Measurements from ENCODE around the gene PML.
"Not testable (repeated sequence)": the region's sequence is repeated elsewhere in the genome, so short reads cannot be mapped to it uniquely, and the experiment has no call there.

The PML gene

GRCh38 chr15:74053941-74054529 lies 59.5 kb downstream of the PML start:
- DNase-seq (ENCODE audit: low read depth in 4 of 4, low spot score in 1 of 4) = peak; percentile 34 to 56 (median 54)

- DNase-seq (ENCODE audit: low read depth in 4 of 4, low spot score in 1 of 4) = no peak
Observed at GRCh38 chr15:74055804-74056203, 61.3 kb downstream of the PML start.

- DNase-seq (ENCODE audit: low read depth in 4 of 4, low spot score in 1 of 4) = not testable (repeated sequence)
Observed at GRCh38 chr15:74056330-74056729, 61.8 kb downstream of the PML start.

GRCh38 chr15:74059050-74059833 lies 64.7 kb downstream of the PML start:
- DNase-seq (ENCODE audit: low read depth in 4 of 4, low spot score in 1 of 4) = not testable (repeated sequence)

GRCh38 chr15:74060251-74060650 lies 65.7 kb downstream of the PML start:
- DNase-seq (ENCODE audit: low read depth in 4 of 4, low spot score in 1 of 4) = no peak

GRCh38 chr15:74062236-74062635 lies 67.7 kb downstream of the PML start:
- no peak for DNase-seq (ENCODE audit: low read depth in 4 of 4, low spot score in 1 of 4)

- DNase-seq (ENCODE audit: low read depth in 4 of 4, low spot score in 1 of 4) = no peak
Observed at GRCh38 chr15:74062671-74063070, 68.2 kb downstream of the PML start.

GRCh38 chr15:74063425-74064146 lies 69.1 kb downstream of the PML start:
- not testable (repeated sequence) for DNase-seq (ENCODE audit: low read depth in 4 of 4, low spot score in 1 of 4)

- not testable (repeated sequence) for DNase-seq (ENCODE audit: low read depth in 4 of 4, low spot score in 1 of 4)
Observed at GRCh38 chr15:74064183-74064582, 69.7 kb downstream of the PML start.

GRCh38 chr15:74064822-74065221 lies 70.3 kb downstream of the PML start:
- DNase-seq (ENCODE audit: low read depth in 4 of 4, low spot score in 1 of 4) = not testable (repeated sequence)

GRCh38 chr15:74065684-74066411 lies 71.3 kb downstream of the PML start:
- DNase-seq (ENCODE audit: low read depth in 4 of 4, low spot score in 1 of 4) = peak; percentile 12 to 26 (median 20)

- DNase-seq (ENCODE audit: low read depth in 4 of 4, low spot score in 1 of 4) = not testable (repeated sequence)
Observed at GRCh38 chr15:74071645-74072044, 77.1 kb downstream of the PML start.

GRCh38 chr15:74072132-74072531 lies 77.6 kb downstream of the PML start:
- not testable (repeated sequence) for DNase-seq (ENCODE audit: low read depth in 4 of 4, low spot score in 1 of 4)

- DNase-seq (ENCODE audit: low read depth in 4 of 4, low spot score in 1 of 4) = peak in 1 of 4 experiments; percentile 19
Observed at GRCh38 chr15:74072614-74073337, 78.3 kb downstream of the PML start.

GRCh38 chr15:74075781-74076180 lies 81.3 kb downstream of the PML start:
- DNase-seq (ENCODE audit: low read depth in 4 of 4, low spot score in 1 of 4) = not testable (repeated sequence)

GRCh38 chr15:74082450-74082849 lies 87.9 kb downstream of the PML start, which contains the start of gene GOLGA6A:
Gene GOLGA6A (minus strand): TSS chr15:74082550. CDS start chr15:74082509, 41 bp downstream.
- DNase-seq (ENCODE audit: low read depth in 4 of 4, low spot score in 1 of 4) = not testable (repeated sequence)

GRCh38 chr15:74094567-74094966 lies 100.1 kb downstream of the PML start:
- not testable (repeated sequence) for DNase-seq (ENCODE audit: low read depth in 4 of 4, low spot score in 1 of 4)

GRCh38 chr15:74095610-74096009 lies 101.1 kb downstream of the PML start:
- not testable (repeated sequence) for DNase-seq (ENCODE audit: low read depth in 4 of 4, low spot score in 1 of 4)

GRCh38 chr15:74096753-74097474 lies 102.4 kb downstream of the PML start:
- DNase-seq (ENCODE audit: low read depth in 4 of 4, low spot score in 1 of 4) = not testable (repeated sequence)

All from stimulated activated CD4-positive, alpha-beta T cell treated with anti-CD3 and anti-CD28 coated beads, Interleukin-1b, Interleukin-23, amount 100 ng/mL, for 24 hours (primary cell).